Type B pancreatic cell (in vitro differentiated cells): Measurements from ENCODE around the gene LMO4. TPM values are rescaled to one million over a fixed set of nuclear protein-coding genes. Genes with fewer than 3 reads are reported as not detected.
A peak's percentile ranks its signal among the peaks of the same experiment; 100 is the strongest.

ENCODE experiments used
- DNase-seq: peaks from one replicate; pipeline ENCODE4 v3.0.0; 2021; ENCODE audit warnings: mixed read lengths; ENCODE audit not compliant: unreplicated experiment; ENCODE audit errors: extremely low spot score
- H3K27ac Mint-ChIP-seq: 2 replicates; pipeline ENCODE4 v1.8.0; 2021; ENCODE audit warnings: mild to moderate bottlenecking, mixed read lengths
- H3K27me3 Mint-ChIP-seq: 2 replicates; pipeline ENCODE4 v1.8.0; 2021; ENCODE audit warnings: mixed read lengths
- H3K36me3 Mint-ChIP-seq: 2 replicates; pipeline ENCODE4 v1.8.0; 2021; ENCODE audit warnings: mixed read lengths
- H3K4me1 Mint-ChIP-seq: one replicate; pipeline ENCODE4 v1.8.0; 2021; ENCODE audit warnings: mixed read lengths; ENCODE audit not compliant: unreplicated experiment
- H3K4me3 Mint-ChIP-seq: 2 replicates; pipeline ENCODE4 v1.8.0; 2021; ENCODE audit warnings: mild to moderate bottlenecking, mixed read lengths
- H3K9me3 Mint-ChIP-seq: 2 replicates; pipeline ENCODE4 v1.8.0; 2021; ENCODE audit warnings: mixed read lengths
- CTCF ChIP-seq: fragments of 200-600 bp; sonication (generic); conservative IDR thresholded peaks from 2 replicates; pipeline ENCODE4 v1.5.0; 2021; ENCODE audit warnings: antibody characterized with exemption, mild to moderate bottlenecking
- total RNA-seq: library from RNA; stranded (reverse); gene quantifications from 2 replicates; pipeline ENCODE4 v1.2.1, GENCODE V29; 2021; ENCODE audit warnings: low replicate concordance

The LMO4 gene
- total RNA-seq, 1 donor from 2014 or later: 114 TPM

- Mint-ChIP-seq H3K36me3 (no peaks in the 10 kb centered on the region), H3K4me3 (no peak overlapping the region), H3K9me3 (no peaks in the 10 kb centered on the region), H3K27me3 (peaks cover 12% of the 10 kb centered on the region), H3K4me1 (peaks cover 17% of the 10 kb centered on the region), H3K27ac (no peak overlapping the region)
- DNase-seq: no peak
- TF ChIP-seq CTCF: peak; percentile 95
Measured at GRCh38 chr1:87292684-87293493, 35.8 kb upstream of the LMO4 start.

- TF ChIP-seq CTCF: no peak
- Mint-ChIP-seq H3K36me3 (no peaks in the 10 kb centered on the region), H3K27ac (no peak overlapping the region), H3K9me3 (no peaks in the 10 kb centered on the region), H3K4me3 (no peak overlapping the region), H3K4me1 (peaks cover 17% of the 10 kb centered on the region), H3K27me3 (peaks cover 12% of the 10 kb centered on the region)
- no peak for DNase-seq
Measured at GRCh38 chr1:87294633-87295032, 34.0 kb upstream of the LMO4 start.

- Mint-ChIP-seq H3K27ac (no peak overlapping the region), H3K4me3 (no peak overlapping the region), H3K27me3 (peaks cover 6% of the 10 kb centered on the region), H3K9me3 (no peaks in the 10 kb centered on the region), H3K4me1 (peaks cover 17% of the 10 kb centered on the region), H3K36me3 (no peaks in the 10 kb centered on the region)
- no peak for TF ChIP-seq CTCF
- DNase-seq: no peak
Measured at GRCh38 chr1:87295445-87296110, 33.1 kb upstream of the LMO4 start.

GRCh38 chr1:87296206-87296605 lies 32.5 kb upstream of the LMO4 start:
- Mint-ChIP-seq H3K4me3 (no peak overlapping the region), H3K36me3 (no peaks in the 10 kb centered on the region), H3K4me1 (peaks cover 17% of the 10 kb centered on the region), H3K27me3 (peaks cover 3% of the 10 kb centered on the region), H3K9me3 (no peaks in the 10 kb centered on the region), H3K27ac (no peak overlapping the region)
- no peak for TF ChIP-seq CTCF
- DNase-seq: no peak

GRCh38 chr1:87299661-87300060 lies 29.0 kb upstream of the LMO4 start:
- Mint-ChIP-seq H3K36me3 (no peaks in the 10 kb centered on the region), H3K27ac (no peak overlapping the region), H3K4me3 (no peak overlapping the region), H3K9me3 (peaks cover 4% of the 10 kb centered on the region), H3K4me1 (peaks cover 2% of the 10 kb centered on the region), H3K27me3 (no peaks in the 10 kb centered on the region)
- no peak for DNase-seq
- no peak for TF ChIP-seq CTCF
